ENCODE data around the gene NUDT14. TPM values are rescaled to one million over a fixed set of nuclear protein-coding genes. Genes with fewer than 3 reads are reported as not detected.

Gene NUDT14
- total RNA-seq, 2 experiments from 2014 or later = 25.3 to 27.9 TPM

DNA sequence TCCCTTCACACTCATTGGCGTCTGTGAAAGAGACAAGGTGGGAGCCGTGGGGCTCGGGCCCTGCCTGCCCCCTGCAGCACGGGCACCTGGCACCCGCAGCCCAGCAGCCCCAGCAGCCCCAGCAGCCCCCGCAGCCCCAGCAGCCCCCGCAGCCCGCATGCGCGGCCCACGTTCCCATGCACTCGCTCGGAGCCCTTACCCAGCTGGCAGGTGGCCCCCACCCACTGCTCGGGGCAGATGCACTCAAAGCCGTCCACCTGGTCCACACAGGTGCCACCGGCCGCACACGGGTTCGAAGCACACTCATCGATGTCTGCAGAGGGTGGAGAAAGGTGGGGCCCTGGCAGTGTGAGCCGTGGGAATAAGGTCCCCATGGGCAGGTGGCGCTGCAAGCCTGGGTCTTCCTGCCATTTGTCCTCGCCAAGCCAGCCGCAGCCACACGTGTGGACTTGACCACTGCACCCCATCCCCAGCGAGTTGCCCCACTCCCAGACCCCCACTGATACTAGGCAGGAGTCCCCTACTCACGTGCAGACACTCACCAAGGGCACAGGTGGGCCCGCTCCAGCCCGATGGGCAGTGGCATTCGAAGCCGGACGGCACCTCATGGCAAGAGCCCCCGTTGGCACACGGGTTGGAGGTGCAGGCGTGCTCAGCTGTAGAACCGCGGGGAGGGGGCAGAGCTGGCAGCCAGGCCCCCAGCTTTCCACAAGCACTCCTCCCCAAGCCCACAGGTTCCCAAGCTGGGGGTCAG is 29.9 kb downstream of the NUDT14 start:
- Mint-ChIP-seq H3K4me3 (no peak overlapping the region), H3K9me3 (ENCODE audit: insufficient read depth) (no peaks in the 10 kb centered on the region), H3K27ac (no peak overlapping the region), H3K27me3 (ENCODE audit: low read depth) (no peaks in the 10 kb centered on the region), H3K4me1 (ENCODE audit: low read depth) (no peaks in the 10 kb centered on the region), H3K36me3 (ENCODE audit: low read depth) (no peaks in the 10 kb centered on the region)
- ATAC-seq (no peak), DNase-seq (no peak)
- POLR2A ChIA-PET = no interaction called here
- CTCF ChIA-PET = no interaction called here

DNA sequence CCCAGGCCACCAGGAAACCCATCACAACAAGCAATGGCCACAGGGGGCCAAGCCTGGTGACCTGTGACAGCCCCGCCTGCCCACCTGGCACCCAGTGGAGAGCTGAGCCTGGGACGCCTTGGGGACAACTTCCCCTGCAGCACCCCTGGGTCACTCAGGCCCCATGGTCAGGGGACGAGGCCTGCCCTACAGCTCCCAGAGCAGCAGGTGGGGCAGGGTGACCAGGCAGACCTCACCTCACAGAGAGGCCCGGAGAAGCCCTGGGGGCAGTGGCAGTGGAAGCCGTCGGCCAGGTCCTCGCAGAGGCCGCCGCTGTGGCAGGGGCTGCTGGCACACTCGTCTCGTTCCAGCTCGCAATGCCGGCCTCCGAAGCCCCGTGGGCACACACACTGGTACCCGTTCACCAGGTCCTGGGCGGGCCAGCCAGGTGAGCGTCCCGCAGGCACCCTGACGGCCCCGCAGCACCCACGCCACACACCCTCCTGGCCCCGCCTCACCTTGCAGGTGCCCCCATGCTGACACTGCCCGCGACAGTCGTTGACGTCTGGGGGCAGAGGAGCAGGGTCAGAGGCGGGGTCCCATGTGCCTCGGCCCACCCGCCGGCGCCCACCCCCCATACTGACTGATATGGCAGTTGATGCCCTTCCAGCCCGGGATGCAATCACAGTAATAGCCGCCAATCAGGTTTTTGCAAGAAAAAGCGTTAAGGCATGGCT is 30.6 kb downstream of the NUDT14 start:
- CTCF ChIA-PET = no interaction called here
- Mint-ChIP-seq H3K27ac (no peak overlapping the region), H3K4me3 (no peak overlapping the region)

DNA sequence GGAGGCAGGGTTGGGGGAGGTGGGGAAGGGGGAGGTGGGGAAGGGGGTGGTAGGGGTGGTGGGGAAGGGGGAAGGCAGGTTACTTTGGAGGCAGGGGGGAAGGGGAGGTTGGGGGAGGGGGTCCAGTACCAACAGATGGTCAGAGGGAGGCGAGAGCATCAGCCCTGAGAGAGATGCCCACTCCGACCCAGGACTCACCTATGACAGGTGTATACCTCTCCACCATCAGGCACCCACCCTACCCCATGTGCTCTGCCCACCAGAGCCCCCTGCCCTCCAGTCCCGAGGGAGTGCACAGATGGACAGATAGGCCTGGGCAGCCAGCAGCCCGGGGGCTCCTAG is 31.1 kb downstream of the NUDT14 start:
- Mint-ChIP-seq H3K4me3 (no peak overlapping the region), H3K9me3 (ENCODE audit: insufficient read depth) (no peaks in the 10 kb centered on the region), H3K27ac (no peak overlapping the region), H3K27me3 (ENCODE audit: low read depth) (no peaks in the 10 kb centered on the region), H3K4me1 (ENCODE audit: low read depth) (no peaks in the 10 kb centered on the region), H3K36me3 (ENCODE audit: low read depth) (no peaks in the 10 kb centered on the region)
- ChIA-PET POLR2A (no interaction called here), CTCF (no interaction called here)
- no peak for DNase-seq
- ATAC-seq = no peak

More for the DNA sequence above, 30.6 kb downstream of the NUDT14 start:
- H3K4me1 Mint-ChIP-seq (ENCODE audit: low read depth) = no peaks in the 10 kb centered on the region
- H3K9me3 Mint-ChIP-seq (ENCODE audit: insufficient read depth) = no peaks in the 10 kb centered on the region
- no peaks in the 10 kb centered on the region for H3K36me3 Mint-ChIP-seq (ENCODE audit: low read depth)
- POLR2A ChIA-PET = no interaction called here
- DNase-seq (no peak), ATAC-seq (no peak)
- H3K27me3 Mint-ChIP-seq (ENCODE audit: low read depth) = no peaks in the 10 kb centered on the region

DNA sequence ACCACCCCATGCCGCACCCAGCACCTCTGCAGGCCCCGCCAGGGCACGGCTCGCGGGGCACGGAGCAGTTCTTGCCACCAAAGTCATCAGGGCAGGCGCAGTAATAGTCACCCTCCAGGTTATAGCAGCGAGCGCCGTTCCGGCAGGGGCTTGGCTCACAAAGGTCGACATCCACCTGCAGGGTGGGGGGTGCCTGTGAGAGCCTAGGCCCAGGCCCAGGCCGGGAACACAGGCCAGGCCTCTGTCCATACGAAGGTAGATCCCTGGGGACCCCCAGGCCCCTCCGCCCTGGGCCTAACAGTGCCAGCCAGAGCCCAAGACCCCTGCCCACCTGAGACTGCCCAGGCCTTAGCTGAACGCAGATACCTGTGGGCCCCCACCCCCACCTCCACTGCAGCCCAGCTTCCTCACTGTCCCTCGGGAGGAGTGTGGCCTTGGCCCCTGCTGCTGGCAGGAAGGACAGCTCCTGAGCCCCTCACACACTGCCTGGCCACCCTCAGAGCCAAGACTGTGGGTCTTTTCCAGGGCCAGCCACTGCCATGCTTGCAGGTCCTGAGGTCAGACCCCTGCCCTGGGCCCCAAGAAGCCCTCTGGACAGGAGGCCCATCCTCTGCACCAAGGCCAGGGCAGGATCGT is 31.8 kb downstream of the NUDT14 start:
- no peak for DNase-seq
- ChIA-PET POLR2A (no interaction called here), CTCF (no interaction called here)
- H3K9me3 Mint-ChIP-seq (ENCODE audit: insufficient read depth) = no peaks in the 10 kb centered on the region
- no peaks in the 10 kb centered on the region for H3K27me3 Mint-ChIP-seq (ENCODE audit: low read depth)
- no peaks in the 10 kb centered on the region for H3K36me3 Mint-ChIP-seq (ENCODE audit: low read depth)
- H3K4me3 Mint-ChIP-seq = no peak overlapping the region
- no peak overlapping the region for H3K27ac Mint-ChIP-seq
- ATAC-seq = no peak
- no peaks in the 10 kb centered on the region for H3K4me1 Mint-ChIP-seq (ENCODE audit: low read depth)

DNA sequence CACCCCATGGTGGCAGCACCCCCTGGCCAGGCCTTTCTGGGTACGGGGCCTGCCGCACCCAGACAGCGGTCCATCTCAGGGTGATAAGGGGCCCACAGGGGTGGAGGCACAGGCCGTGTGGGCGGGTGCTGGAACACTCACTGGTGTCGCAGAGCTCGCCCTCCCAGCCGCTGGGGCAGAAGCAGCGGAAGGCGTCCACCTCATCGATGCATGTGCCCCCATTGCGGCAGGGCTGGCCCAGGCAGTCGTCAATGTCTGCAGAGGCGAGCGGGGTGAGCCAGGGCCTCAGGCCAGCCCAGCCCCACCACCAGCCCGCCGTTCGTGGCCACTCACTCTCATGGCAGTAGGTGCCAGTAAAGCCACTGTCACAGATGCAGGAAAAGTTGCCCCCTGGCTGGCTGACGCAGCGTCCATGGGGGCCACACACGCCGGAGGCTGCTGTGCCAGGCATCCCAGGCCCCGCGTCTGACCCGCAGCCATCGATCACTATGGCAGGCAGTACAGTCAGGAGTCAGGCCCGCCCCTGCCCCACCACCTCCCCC is 32.4 kb downstream of the NUDT14 start:
- ChIA-PET CTCF (no interaction called here), POLR2A (no interaction called here)
- Mint-ChIP-seq H3K4me3 (no peak overlapping the region), H3K4me1 (ENCODE audit: low read depth) (no peaks in the 10 kb centered on the region), H3K36me3 (ENCODE audit: low read depth) (no peaks in the 10 kb centered on the region), H3K27me3 (ENCODE audit: low read depth) (no peaks in the 10 kb centered on the region), H3K27ac (no peak overlapping the region), H3K9me3 (ENCODE audit: insufficient read depth) (no peaks in the 10 kb centered on the region)
- ATAC-seq = no peak
- no peak for DNase-seq

DNA sequence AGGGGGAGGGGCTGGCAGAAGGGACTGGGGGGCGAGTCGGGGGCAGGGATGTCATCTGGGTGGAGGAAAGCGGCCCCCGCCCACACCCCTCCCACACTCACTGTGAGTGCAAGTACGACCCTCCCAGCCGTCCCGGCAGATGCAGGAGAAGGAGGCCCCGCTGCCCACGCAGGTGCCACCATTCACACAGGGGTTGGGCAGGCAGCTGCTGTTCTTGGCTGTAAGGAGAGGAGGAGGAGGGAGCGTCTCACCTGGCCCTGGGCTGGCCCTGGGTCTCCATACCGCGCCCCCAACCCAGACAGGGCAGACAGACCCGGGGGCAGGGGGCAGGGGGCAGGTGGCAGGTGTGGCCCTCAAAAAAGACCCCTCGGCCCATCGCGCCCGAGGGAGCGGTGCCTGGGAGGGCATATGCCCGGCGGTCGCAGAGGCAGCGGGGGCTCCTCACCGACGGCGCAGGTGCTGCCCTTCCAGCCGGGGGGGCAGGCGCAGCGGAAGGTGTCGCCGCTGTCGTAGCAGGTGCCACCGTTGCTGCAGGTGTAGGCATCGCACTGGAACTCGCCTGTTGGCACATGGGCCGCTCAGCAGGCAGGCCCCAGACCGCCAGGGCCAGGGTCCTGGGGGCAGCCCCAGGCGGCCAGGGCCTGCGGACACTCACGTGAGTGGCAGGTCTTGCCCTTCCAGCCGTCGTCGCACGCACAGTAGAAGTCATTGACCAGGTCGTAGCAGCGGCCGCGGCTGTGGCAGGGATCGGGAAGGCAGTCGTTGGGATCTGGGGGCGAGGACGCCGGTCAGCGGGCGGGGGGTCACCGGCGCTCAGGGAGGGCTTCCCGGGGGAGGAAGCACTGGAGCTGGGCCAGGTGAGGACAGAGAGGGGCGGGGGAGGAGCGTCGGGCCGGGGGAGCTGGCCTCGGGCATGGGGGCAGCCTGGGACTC is 33.2 kb downstream of the NUDT14 start:
- ATAC-seq (no peak), DNase-seq (no peak)
- Mint-ChIP-seq H3K36me3 (ENCODE audit: low read depth) (no peaks in the 10 kb centered on the region), H3K9me3 (ENCODE audit: insufficient read depth) (no peaks in the 10 kb centered on the region), H3K27ac (no peak overlapping the region), H3K4me1 (ENCODE audit: low read depth) (no peaks in the 10 kb centered on the region), H3K27me3 (ENCODE audit: low read depth) (no peaks in the 10 kb centered on the region), H3K4me3 (no peak overlapping the region)
- POLR2A ChIA-PET = no interaction called here
- CTCF ChIA-PET = no interaction called here

DNA sequence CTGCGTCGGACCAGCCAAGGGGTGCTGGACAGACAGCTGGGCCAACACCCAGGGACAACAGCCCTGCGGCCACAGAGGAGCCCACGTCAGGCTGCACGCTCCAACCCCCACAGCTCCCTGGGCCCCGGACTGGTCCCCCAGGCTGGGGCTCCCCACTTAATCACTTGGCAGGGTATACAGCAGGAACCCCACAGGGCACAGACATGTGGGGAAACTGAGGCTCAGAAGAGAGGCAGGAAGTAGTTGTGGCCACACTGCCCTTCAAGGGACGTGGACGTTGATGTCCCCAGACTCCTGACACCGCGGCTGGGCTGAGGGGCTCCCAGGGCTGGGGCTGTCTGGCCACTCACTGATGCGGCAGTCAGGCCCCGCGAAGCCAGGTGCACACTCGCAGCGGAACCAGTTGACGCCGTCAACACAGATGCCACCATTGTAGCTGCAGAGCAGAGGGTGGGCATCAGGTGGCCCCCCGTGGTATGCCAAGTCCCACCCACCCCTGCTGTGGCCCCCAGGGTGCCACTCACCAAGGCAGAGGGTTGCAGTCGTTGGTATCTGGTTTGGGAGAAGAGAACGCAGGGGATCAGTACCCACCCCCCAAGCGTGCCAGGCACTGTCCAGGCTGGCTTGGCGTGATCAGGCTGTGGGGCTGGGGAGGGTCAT is 34.0 kb downstream of the NUDT14 start:
- H3K36me3 Mint-ChIP-seq (ENCODE audit: low read depth) = no peaks in the 10 kb centered on the region
- ATAC-seq = no peak
- no peaks in the 10 kb centered on the region for H3K9me3 Mint-ChIP-seq (ENCODE audit: insufficient read depth)
- ChIA-PET POLR2A (no interaction called here), CTCF (no interaction called here)
- H3K4me1 Mint-ChIP-seq (ENCODE audit: low read depth) = no peaks in the 10 kb centered on the region
- no peaks in the 10 kb centered on the region for H3K27me3 Mint-ChIP-seq (ENCODE audit: low read depth)
- no peak overlapping the region for H3K27ac Mint-ChIP-seq
- H3K4me3 Mint-ChIP-seq = no peak overlapping the region
- no peak for DNase-seq

DNA sequence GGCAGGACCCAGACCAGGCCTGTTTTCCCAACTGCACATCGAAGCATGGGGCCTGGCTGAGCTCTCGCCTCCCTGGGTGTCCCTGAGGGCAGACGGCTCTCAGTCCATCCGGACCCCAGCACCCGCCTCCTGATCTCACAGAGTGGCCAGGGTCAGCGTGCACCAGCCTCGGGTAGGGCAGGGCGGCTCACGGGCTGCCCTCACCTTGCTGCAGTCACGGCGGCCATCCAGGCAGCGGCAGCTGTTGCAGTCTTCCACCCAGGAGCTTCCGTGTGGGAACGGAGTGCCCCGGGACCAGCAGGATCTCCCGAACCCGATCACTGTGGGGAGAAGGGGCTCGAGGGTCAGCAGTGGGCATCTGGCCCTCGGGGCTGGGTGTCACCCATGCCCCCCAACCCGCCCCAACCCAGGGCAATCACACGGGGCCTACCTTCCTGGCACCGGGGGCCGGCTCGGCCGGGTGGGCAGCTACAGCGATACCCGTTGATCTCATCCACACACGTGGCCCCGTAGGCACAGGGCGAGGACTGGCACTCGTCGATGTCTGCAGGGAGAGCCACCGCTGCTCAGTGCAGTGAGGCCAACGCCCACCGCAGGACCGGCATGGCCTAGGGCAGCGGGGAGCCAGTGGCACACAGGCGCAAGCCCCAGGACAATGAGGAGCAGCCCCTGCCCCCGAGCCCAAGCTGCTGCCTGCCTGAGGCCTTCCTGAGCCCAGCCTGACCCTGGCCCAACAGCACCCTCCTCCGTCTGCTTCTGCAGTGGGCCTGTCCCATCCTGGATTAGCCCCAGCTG is 34.7 kb downstream of the NUDT14 start:
- no peak overlapping the region for H3K27ac Mint-ChIP-seq
- no peaks in the 10 kb centered on the region for H3K36me3 Mint-ChIP-seq (ENCODE audit: low read depth)
- H3K4me3 Mint-ChIP-seq = no peak overlapping the region
- no peaks in the 10 kb centered on the region for H3K4me1 Mint-ChIP-seq (ENCODE audit: low read depth)
- DNase-seq (no peak), ATAC-seq (no peak)
- CTCF ChIA-PET = no interaction called here
- no peaks in the 10 kb centered on the region for H3K27me3 Mint-ChIP-seq (ENCODE audit: low read depth)
- POLR2A ChIA-PET = no interaction called here
- no peaks in the 10 kb centered on the region for H3K9me3 Mint-ChIP-seq (ENCODE audit: insufficient read depth)

DNA sequence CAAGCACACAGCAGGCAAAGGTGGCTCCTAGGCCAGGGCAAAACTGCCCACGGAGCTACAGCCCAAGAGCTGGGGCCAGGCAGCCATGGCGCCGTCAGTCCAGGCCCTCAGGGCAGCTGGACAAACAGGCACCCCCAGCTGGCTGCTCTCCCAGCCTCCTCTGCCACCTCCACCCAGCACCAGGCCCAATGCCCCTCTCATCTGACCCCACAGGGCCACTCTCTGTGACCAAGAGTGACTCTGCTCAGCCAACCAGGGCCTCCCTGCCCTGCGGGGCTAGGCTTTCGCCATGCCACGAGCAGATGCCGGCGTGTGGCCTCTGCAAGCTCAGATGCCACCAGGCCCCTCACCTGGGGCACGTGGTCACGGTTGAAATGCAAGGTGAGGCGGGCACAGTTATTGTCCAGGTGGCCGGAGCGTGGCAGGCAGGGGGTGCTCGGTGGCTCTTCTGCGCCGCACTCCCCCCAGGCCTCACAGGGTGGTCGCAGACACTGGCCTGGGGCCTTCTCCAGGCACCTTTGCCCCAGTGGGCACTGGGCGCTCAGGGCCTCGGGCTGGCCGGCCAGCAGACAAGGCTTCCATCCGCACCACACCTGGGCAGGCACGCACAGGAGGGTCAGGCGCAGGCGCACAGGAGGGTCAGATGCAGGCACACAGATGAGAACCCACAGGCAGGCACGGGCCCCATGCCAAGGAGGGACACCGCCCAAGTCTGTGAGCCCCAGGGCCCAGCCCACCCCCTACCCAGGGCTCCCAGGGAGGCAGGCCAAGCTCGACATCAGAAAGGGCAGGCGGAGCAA is 35.5 kb downstream of the NUDT14 start:
- Mint-ChIP-seq H3K9me3 (ENCODE audit: insufficient read depth) (no peaks in the 10 kb centered on the region), H3K36me3 (ENCODE audit: low read depth) (no peaks in the 10 kb centered on the region), H3K27ac (no peak overlapping the region), H3K4me1 (ENCODE audit: low read depth) (no peaks in the 10 kb centered on the region), H3K4me3 (no peak overlapping the region), H3K27me3 (ENCODE audit: low read depth) (no peaks in the 10 kb centered on the region)
- ATAC-seq = no peak
- POLR2A ChIA-PET = no interaction called here
- CTCF ChIA-PET = no interaction called here
- DNase-seq = no peak

DNA sequence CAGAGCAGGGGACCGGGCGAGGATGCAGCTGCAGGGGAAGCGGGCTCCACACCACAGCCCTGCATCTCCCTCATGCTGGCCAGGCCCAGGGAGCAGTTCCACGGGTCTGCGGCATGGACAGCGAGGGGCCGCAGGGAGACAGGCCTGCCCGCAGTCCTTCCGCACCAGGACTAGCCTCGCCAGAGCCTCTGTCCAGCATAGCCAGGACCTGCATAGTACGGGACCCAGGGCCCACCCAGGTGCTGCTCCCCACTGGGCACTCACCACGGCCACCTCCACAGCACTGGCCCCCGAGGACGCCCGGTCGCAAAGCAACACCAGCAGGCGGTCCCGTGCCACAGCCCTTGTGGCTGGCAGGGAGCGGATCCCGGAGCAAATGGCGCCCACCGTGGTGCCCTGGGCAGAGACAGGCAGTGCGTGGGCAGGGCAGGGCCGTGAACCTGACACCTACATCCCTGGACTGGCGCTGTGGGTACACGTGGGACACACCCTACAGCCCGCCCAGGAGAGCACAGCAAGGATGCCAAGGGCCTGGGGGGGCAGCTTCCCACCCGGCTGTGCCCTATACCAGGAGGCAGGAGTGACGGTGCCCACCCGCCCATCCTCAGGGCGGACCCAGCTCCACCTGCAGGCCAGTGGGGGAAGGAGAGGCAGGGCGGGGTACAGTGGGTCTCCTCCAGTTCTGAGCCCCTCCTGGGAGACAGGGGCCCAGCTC is 36.3 kb downstream of the NUDT14 start:
- POLR2A ChIA-PET = no interaction called here
- no peak for ATAC-seq

More for the DNA sequence above, 36.3 kb downstream of the NUDT14 start:
- H3K9me3 Mint-ChIP-seq (ENCODE audit: insufficient read depth) = peaks cover 4% of the 10 kb centered on the region
- CTCF ChIA-PET = no interaction called here
- no peak overlapping the region for H3K4me3 Mint-ChIP-seq
- H3K27me3 Mint-ChIP-seq (ENCODE audit: low read depth) = no peaks in the 10 kb centered on the region
- no peaks in the 10 kb centered on the region for H3K36me3 Mint-ChIP-seq (ENCODE audit: low read depth)
- H3K4me1 Mint-ChIP-seq (ENCODE audit: low read depth) = no peaks in the 10 kb centered on the region
- H3K27ac Mint-ChIP-seq = no peak overlapping the region
- no peak for DNase-seq
